ENCODE results near the gene ISM1.

Gene ISM1

GRCh38 chr20:13325033-13325432, 104.0 kb downstream of the ISM1 start:
- no peaks in the 10 kb centered on the region for H3K9me3 ChIP-seq (replicated peaks; ENCODE audit: insufficient read depth, low read length)
- H3F3A ChIP-seq (ENCODE audit: insufficient read depth, low read length), result no peaks in the 10 kb centered on the region
- DNase-seq, result peak; percentile 36
- H4K20me1 ChIP-seq (ENCODE audit: insufficient read depth, low read length), result no peaks in the 10 kb centered on the region
- no peaks in the 10 kb centered on the region for H3K27me3 ChIP-seq (replicated peaks; ENCODE audit: insufficient read depth, low read length)
- no peak overlapping the region for H3K9ac ChIP-seq (ENCODE audit: low read length)
- no peak overlapping the region for H3K4me2 ChIP-seq (ENCODE audit: low read depth, low read length)
- no peaks in the 10 kb centered on the region for H3K79me2 ChIP-seq (ENCODE audit: low read length)
- TF ChIP-seq EZH2 (optimal IDR thresholded peaks at IDR 0.05; ENCODE audit: low read depth, low read length) (no peak), EZH2phosphoT487 (IDR thresholded peaks at IDR 0.05; ENCODE audit: low read length) (no peak)
- TF ChIP-seq, protein P1, sequence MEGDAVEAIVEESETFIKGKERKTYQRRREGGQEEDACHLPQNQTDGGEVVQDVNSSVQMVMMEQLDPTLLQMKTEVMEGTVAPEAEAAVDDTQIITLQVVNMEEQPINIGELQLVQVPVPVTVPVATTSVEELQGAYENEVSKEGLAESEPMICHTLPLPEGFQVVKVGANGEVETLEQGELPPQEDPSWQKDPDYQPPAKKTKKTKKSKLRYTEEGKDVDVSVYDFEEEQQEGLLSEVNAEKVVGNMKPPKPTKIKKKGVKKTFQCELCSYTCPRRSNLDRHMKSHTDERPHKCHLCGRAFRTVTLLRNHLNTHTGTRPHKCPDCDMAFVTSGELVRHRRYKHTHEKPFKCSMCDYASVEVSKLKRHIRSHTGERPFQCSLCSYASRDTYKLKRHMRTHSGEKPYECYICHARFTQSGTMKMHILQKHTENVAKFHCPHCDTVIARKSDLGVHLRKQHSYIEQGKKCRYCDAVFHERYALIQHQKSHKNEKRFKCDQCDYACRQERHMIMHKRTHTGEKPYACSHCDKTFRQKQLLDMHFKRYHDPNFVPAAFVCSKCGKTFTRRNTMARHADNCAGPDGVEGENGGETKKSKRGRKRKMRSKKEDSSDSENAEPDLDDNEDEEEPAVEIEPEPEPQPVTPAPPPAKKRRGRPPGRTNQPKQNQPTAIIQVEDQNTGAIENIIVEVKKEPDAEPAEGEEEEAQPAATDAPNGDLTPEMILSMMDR (IDR thresholded peaks at IDR 0.05; ENCODE audit: low read length), result peak; percentile 77
- no peak overlapping the region for H3K4me3 ChIP-seq (ENCODE audit: low read length)
- no peaks in the 10 kb centered on the region for H3K9me2 ChIP-seq (replicated peaks; ENCODE audit: insufficient read depth, low read length)
- H3K4me1 ChIP-seq (ENCODE audit: low read length), result no peaks in the 10 kb centered on the region
- H3K27ac ChIP-seq (ENCODE audit: low read length), result no peak overlapping the region
- no peaks in the 10 kb centered on the region for H3K36me3 ChIP-seq (replicated peaks; ENCODE audit: insufficient read depth, low read length)
- no peak overlapping the region for H2AFZ ChIP-seq (ENCODE audit: low read length)

DNA sequence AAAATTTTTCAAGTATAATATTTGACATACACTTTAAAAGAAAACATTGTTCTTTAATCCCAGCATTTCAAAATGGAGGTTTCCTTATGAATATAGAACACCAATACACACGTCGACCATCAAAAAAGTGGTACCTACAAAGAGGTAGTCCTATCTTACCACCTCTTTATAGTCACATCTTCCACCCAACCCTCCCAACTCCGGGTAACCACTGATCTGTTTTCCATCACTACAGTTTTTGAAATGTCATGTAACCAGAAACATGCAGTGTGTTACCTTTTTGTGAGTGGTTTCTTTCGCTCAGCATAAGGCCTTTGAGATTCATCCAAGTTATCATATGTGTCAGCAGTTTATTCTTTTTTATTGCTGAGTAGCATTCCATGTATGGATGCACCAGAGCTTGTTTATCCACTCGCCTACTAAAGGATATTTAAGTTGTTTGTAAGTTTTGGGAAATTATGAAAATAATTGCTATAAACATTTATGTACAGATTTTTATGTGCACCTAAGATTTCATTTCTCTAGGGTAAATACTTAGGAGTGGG, 104.8 kb downstream of the ISM1 start:
- Histone ChIP-seq H3F3A (ENCODE audit: insufficient read depth, low read length) (no peaks in the 10 kb centered on the region), H3K27ac (ENCODE audit: low read length) (no peak overlapping the region), H2AFZ (ENCODE audit: low read length) (no peak overlapping the region), H3K27me3 (replicated peaks; ENCODE audit: insufficient read depth, low read length) (no peaks in the 10 kb centered on the region), H3K79me2 (ENCODE audit: low read length) (no peaks in the 10 kb centered on the region), H3K4me1 (ENCODE audit: low read length) (no peaks in the 10 kb centered on the region), H3K9ac (ENCODE audit: low read length) (no peak overlapping the region), H4K20me1 (ENCODE audit: insufficient read depth, low read length) (no peaks in the 10 kb centered on the region), H3K9me2 (replicated peaks; ENCODE audit: insufficient read depth, low read length) (no peaks in the 10 kb centered on the region), H3K4me2 (ENCODE audit: low read depth, low read length) (no peak overlapping the region), H3K36me3 (replicated peaks; ENCODE audit: insufficient read depth, low read length) (no peaks in the 10 kb centered on the region), H3K4me3 (ENCODE audit: low read length) (no peak overlapping the region), H3K9me3 (replicated peaks; ENCODE audit: insufficient read depth, low read length) (no peaks in the 10 kb centered on the region)
- TF ChIP-seq EZH2 (optimal IDR thresholded peaks at IDR 0.05; ENCODE audit: low read depth, low read length), result no peak
- TF ChIP-seq EZH2phosphoT487 (IDR thresholded peaks at IDR 0.05; ENCODE audit: low read length), result no peak
- TF ChIP-seq, protein P1 (IDR thresholded peaks at IDR 0.05; ENCODE audit: low read length), result no peak
- no peak for DNase-seq

DNA sequence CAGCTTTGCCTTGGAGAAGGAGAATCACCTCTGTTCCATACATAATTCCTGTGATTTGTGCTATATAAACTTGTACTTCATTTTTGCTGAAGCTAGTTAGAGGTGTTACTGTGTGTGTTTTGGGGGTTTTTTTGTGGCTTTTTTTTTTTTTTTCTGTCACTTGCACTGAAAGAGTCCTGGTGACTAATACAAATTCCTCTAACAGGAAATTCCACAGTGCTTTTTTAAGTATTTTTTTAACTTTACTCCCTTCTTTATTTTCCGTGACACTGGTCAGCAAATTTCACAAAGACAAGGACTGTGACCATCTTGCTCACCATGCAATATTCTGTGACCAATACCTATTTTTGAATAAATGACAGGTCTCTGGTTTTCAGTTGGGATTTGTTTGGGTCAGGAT, 110.5 kb downstream of the ISM1 start:
- Histone ChIP-seq H4K20me1 (ENCODE audit: insufficient read depth, low read length) (no peaks in the 10 kb centered on the region), H3K9ac (ENCODE audit: low read length) (no peak overlapping the region), H2AFZ (ENCODE audit: low read length) (no peak overlapping the region), H3K9me3 (replicated peaks; ENCODE audit: insufficient read depth, low read length) (no peaks in the 10 kb centered on the region), H3K9me2 (replicated peaks; ENCODE audit: insufficient read depth, low read length) (no peaks in the 10 kb centered on the region), H3K27ac (ENCODE audit: low read length) (no peak overlapping the region), H3F3A (ENCODE audit: insufficient read depth, low read length) (no peaks in the 10 kb centered on the region), H3K4me2 (ENCODE audit: low read depth, low read length) (no peak overlapping the region), H3K4me3 (ENCODE audit: low read length) (no peak overlapping the region), H3K27me3 (replicated peaks; ENCODE audit: insufficient read depth, low read length) (no peaks in the 10 kb centered on the region), H3K36me3 (replicated peaks; ENCODE audit: insufficient read depth, low read length) (no peaks in the 10 kb centered on the region), H3K79me2 (ENCODE audit: low read length) (no peaks in the 10 kb centered on the region), H3K4me1 (ENCODE audit: low read length) (0 out of 2 replicates have a peak, but pooled peaks cover 4% of the 10 kb centered on the region)
- TF ChIP-seq EZH2 (optimal IDR thresholded peaks at IDR 0.05; ENCODE audit: low read depth, low read length), result no peak
- no peak for TF ChIP-seq EZH2phosphoT487 (IDR thresholded peaks at IDR 0.05; ENCODE audit: low read length)
- TF ChIP-seq, protein P1 (IDR thresholded peaks at IDR 0.05; ENCODE audit: low read length), result no peak
- DNase-seq, result no peak

Data from MM.1S (cell line).